Measurements from ENCODE around the gene FAIM. TPM values are rescaled to one million over a fixed set of nuclear protein-coding genes. Genes with fewer than 3 reads are reported as not detected.

The FAIM gene
- total RNA-seq, 1 experiment from 2014 or later, result 11.0 TPM

GRCh38 chr3:138598534-138598933 lies 10.0 kb upstream of the FAIM start:
- no peaks in the 10 kb centered on the region for H3K4me1 ChIP-seq (ENCODE audit: insufficient read depth, low read length)
- no peak overlapping the region for H2BK20ac ChIP-seq (ENCODE audit: low read depth, low read length, poor library complexity, severe bottlenecking)
- H3K9me3 ChIP-seq (ENCODE audit: control insufficient read depth, low read depth, low read length), result no peaks in the 10 kb centered on the region
- H3K23me2 ChIP-seq (ENCODE audit: insufficient read length, low read depth, low read length, poor library complexity, severe bottlenecking), result peaks cover 6% of the 10 kb centered on the region
- H4K5ac ChIP-seq (ENCODE audit: insufficient read length, low read depth, low read length), result no peak overlapping the region
- Mint-ChIP-seq H3K36me3 (ENCODE audit: insufficient read depth in 1 of 3, low read depth in 3 of 3) (peaks cover 11 to 21% (median 17%) of the 10 kb centered on the region in 3 experiments), H3K27ac (no peak overlapping the region), H3K4me1 (peaks cover 13 to 20% of the 10 kb centered on the region in 2 experiments), H3K4me3 (no peak overlapping the region), H3K9me3 (peaks cover 23 to 30% of the 10 kb centered on the region in 2 experiments), H3K27me3 (ENCODE audit: low read depth) (peaks cover 4% of the 10 kb centered on the region; the same call in 1 of the 2 replicates)
- no peak overlapping the region for H4K8ac ChIP-seq (replicated peaks; ENCODE audit: insufficient read length, low read depth, low read length)
- no peaks in the 10 kb centered on the region for H3K79me2 ChIP-seq (ENCODE audit: insufficient read depth, low read length)
- no peaks in the 10 kb centered on the region for H4K20me1 ChIP-seq (ENCODE audit: control insufficient read depth, insufficient read depth, insufficient read length)
- no peak overlapping the region for H2BK5ac ChIP-seq (ENCODE audit: insufficient read length, low read length)
- no peak overlapping the region for H3K18ac ChIP-seq (ENCODE audit: insufficient read length, low read depth, low read length)
- H4K91ac ChIP-seq (ENCODE audit: insufficient read length, low read depth, low read length), result no peak overlapping the region
- no peak overlapping the region for H3K14ac ChIP-seq (ENCODE audit: insufficient read depth, low read length)
- no peak overlapping the region for H2AFZ ChIP-seq (ENCODE audit: low read length)
- no peak overlapping the region for H3K4me2 ChIP-seq (ENCODE audit: insufficient read depth, insufficient read length, low read length)
- no peak for DNase-seq
- H3K23ac ChIP-seq (ENCODE audit: insufficient read length, low read depth, low read length), result no peak overlapping the region
- H3K27me3 ChIP-seq (ENCODE audit: insufficient read depth, low read length), result no peaks in the 10 kb centered on the region
- no peak overlapping the region for H3K27ac ChIP-seq (ENCODE audit: insufficient read length, low read depth, low read length)
- H2BK12ac ChIP-seq (ENCODE audit: insufficient read length, low read depth, low read length), result no peak overlapping the region
- no peak overlapping the region for H3K9ac ChIP-seq (ENCODE audit: extremely low read depth, insufficient read length, low read length)
- TF ChIP-seq CTCF (conservative IDR thresholded peaks at IDR 0.05), result no peak
- H2BK120ac ChIP-seq (ENCODE audit: low read depth, low read length, poor library complexity, severe bottlenecking), result no peak overlapping the region
- no peak overlapping the region for H3K4ac ChIP-seq (ENCODE audit: low read depth, low read length)
- H3K56ac ChIP-seq (ENCODE audit: insufficient read length, low read depth, low read length), result no peak overlapping the region
- WGBS (ENCODE audit: extremely low coverage, insufficient read length, low lambda C conversion rate), result no CpG with 5 or more reads among the region's 3 CpGs
- H3T11ph ChIP-seq (ENCODE audit: low read length), result no peak overlapping the region
- H2AK5ac ChIP-seq (ENCODE audit: insufficient read length, low read length), result no peak overlapping the region
- H2BK15ac ChIP-seq (ENCODE audit: low read depth, low read length), result no peak overlapping the region
- no peaks in the 10 kb centered on the region for H3K79me1 ChIP-seq (ENCODE audit: insufficient read depth, low read depth, low read length, poor library complexity, severe bottlenecking)

Measured in H9 (cell line).